Breast epithelium (tissue), 4 donors: ENCODE data around the gene KCMF1. TPM values are rescaled to one million over a fixed set of nuclear protein-coding genes. Genes with fewer than 3 reads are reported as not detected.

Experiments used
- DNase-seq, 2 donors: peaks; one replicate each; pipeline ENCODE4 v3.0.0-alpha.2; 2019; ENCODE audit warnings: low spot score in 2 of 2
- H3K27ac ChIP-seq, 2 donors: fragments of 200-600 bp; sonication (generic) in 1 of 2; one replicate each; pipeline ENCODE4 v1.5.1; 2016 to 2019; ENCODE audit warnings: mild to moderate bottlenecking in 1 of 2
- H3K27me3 ChIP-seq, 2 donors: fragments of 200-600 bp; sonication (generic) in 1 of 2; one replicate each; pipeline versions ENCODE4 v1.5.1 to v1.6.0; 2017 to 2019; ENCODE audit warnings: control low read depth in 1 of 2, mild to moderate bottlenecking in 1 of 2
- H3K36me3 ChIP-seq: fragments of 200-600 bp; one replicate; pipeline ENCODE4 v1.5.1; 2019
- H3K4me1 ChIP-seq, 2 donors: fragments of 200-600 bp; sonication (generic); one replicate each; pipeline ENCODE4 v1.5.1; 2016 to 2019; ENCODE audit warnings: control low read depth in 1 of 2
- H3K4me3 ChIP-seq, 3 donors: fragments of 200-600 bp; sonication (generic); 1 replicate in 2 of 3; 2 replicates in 1 of 3; pipeline ENCODE4 v1.5.1; 2016 to 2019; ENCODE audit warnings: mild to moderate bottlenecking in 3 of 3, moderate library complexity in 2 of 3
- H3K9me3 ChIP-seq, 2 donors: fragments of 200-600 bp; sonication (generic) in 1 of 2; one replicate each; pipeline ENCODE4 v1.5.1; 2016 to 2019; ENCODE audit warnings: control low read depth in 1 of 2
- CTCF ChIP-seq, 3 donors: fragments of 450-650 bp; IDR thresholded peaks; one replicate each; pipeline ENCODE4 v1.5.1; 2016 to 2017; ENCODE audit warnings: antibody characterized with exemption in 3 of 3, mild to moderate bottlenecking in 3 of 3, moderate library complexity in 3 of 3
- POLR2A ChIP-seq: fragments of 450-650 bp; IDR thresholded peaks from one replicate; pipeline ENCODE4 v1.6.1; 2016; ENCODE audit warnings: antibody characterized with exemption, mild to moderate bottlenecking, moderate library complexity
- POLR2AphosphoS5 ChIP-seq, 3 donors: sonication (generic); formaldehyde crosslinking; IDR thresholded peaks; one replicate each; pipeline ENCODE4 v1.6.1; 2017; ENCODE audit warnings: antibody characterized with exemption in 3 of 3
- intact Hi-C: fragments of 100-400 bp; cut with DNase I; formaldehyde crosslinking; loops from one replicate; pipeline ENCODE4 v1.15.1; 2023; ENCODE audit warnings: low total_unique reads
- total RNA-seq, 3 donors: library from RNA; depleted of rRNA; stranded (reverse); fragments of >200 nt; gene quantifications; one replicate each; pipeline ENCODE4 v1.1.0, GENCODE V29; 2016

Gene KCMF1
- total RNA-seq, 3 donors from 2014 or later: 35.7 to 68.6 (median 49.3) TPM

DNA sequence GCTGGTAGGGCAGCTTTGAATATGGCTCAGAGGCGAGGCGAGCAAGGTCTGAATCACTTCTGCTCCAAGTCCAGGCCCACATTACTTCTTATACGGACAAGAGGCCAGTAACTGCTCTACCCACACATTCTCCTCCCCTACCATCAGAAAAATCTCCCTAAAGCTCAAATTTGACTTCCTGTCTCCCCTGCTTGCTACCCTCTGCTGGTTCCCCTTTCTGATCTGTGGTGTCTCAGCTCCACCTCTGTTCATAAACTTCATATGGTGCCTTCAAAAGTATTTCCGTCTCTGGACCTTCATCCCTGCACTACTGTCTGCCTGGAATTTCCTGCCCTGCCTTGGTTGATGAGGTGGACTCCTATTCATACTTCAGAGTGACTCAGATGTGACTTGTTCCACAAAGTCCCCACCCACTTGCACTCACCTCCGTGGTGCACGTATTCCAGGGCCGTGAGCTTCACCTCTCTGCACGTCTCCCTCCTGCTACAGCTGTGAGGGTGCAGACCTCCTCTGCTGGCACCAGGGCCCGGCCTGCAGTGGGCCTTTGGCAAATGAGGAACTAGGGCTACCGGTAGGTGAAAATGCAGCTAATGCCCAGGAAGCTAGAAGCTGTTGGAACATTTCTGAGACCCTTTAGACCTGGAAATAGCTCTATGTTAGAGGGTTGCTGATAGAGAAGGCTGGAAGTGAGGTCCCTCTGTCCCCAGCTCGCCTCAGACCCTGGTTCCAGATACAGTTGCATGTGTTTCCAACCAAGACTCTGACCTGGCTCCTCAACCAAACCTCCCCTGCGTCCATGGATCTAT, 24.6 kb upstream of the KCMF1 start:
- intact Hi-C loops: no loop called here
- H3K9me3 ChIP-seq: no peaks in the 10 kb centered on the region
- no peaks in the 10 kb centered on the region for H3K4me1 ChIP-seq
- H3K36me3 ChIP-seq: no peaks in the 10 kb centered on the region
- TF ChIP-seq CTCF (IDR thresholded peaks at IDR 0.05) (no peak), POLR2AphosphoS5 (IDR thresholded peaks at IDR 0.05) (no peak), POLR2A (no peak)
- no peak overlapping the region for H3K4me3 ChIP-seq
- no peak overlapping the region for H3K27ac ChIP-seq
- no peaks in the 10 kb centered on the region for H3K27me3 ChIP-seq
- DNase-seq: no peak

GRCh38 chr2:84947010-84947593, 23.9 kb upstream of the KCMF1 start:
- Histone ChIP-seq H3K9me3 (no peaks in the 10 kb centered on the region), H3K4me3 (no peak overlapping the region), H3K36me3 (no peaks in the 10 kb centered on the region), H3K4me1 (no peaks in the 10 kb centered on the region), H3K27ac (no peak overlapping the region), H3K27me3 (no peaks in the 10 kb centered on the region)
- no peak for DNase-seq
- intact Hi-C loops: no loop called here
- no peak for TF ChIP-seq POLR2A
- TF ChIP-seq CTCF (IDR thresholded peaks at IDR 0.05): no peak
- TF ChIP-seq POLR2AphosphoS5 (IDR thresholded peaks at IDR 0.05): no peak

DNA sequence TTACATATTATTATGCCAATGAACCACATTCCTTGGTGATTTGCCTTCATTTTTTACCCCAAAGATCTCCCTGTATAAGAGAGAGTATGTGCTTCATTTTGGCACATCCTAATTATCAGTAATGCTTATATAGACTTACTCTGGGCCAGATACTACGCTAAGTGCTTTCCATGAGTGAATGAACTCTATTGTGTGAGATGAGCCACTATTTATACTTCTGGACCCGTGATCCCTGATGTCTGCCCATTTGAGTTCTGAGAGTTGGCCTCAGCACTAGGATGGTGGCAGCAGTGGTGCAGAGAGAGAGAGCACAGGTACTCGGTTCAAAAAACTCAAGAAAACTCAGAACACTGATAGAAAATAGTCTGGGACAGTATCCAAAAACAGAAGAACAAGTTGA, 17.4 kb upstream of the KCMF1 start:
- no peak overlapping the region for H3K4me3 ChIP-seq
- no peak overlapping the region for H3K27ac ChIP-seq
- TF ChIP-seq POLR2A (no peak), CTCF (IDR thresholded peaks at IDR 0.05) (no peak), POLR2AphosphoS5 (IDR thresholded peaks at IDR 0.05) (no peak)
- no peak for DNase-seq
- H3K9me3 ChIP-seq: no peaks in the 10 kb centered on the region
- H3K36me3 ChIP-seq: no peaks in the 10 kb centered on the region
- intact Hi-C loops: no loop called here
- no peaks in the 10 kb centered on the region for H3K27me3 ChIP-seq
- H3K4me1 ChIP-seq: peaks cover 0 to 3% of the 10 kb centered on the region in 2 donors

DNA sequence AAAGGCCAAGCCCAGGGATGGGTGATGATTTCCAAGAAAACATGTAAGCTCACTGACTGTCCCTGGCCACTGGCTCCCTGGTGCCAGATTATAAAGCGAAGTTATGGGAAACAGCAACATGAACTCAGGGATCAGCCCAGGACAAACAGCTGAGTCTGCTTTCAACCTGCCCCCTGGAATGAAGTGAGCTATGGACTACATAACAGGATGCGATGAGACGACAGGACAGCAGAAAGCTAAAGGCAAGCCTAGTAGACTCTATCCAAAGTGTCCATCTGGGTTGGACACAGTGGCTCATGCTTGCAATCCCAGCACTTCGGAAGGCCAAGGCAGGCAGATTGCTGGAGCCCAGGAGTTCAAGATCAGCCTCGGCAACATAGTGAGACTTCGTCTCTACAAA, 16.6 kb upstream of the KCMF1 start:
- peaks cover 0 to 3% of the 10 kb centered on the region in 2 donors for H3K4me1 ChIP-seq
- H3K4me3 ChIP-seq: no peak overlapping the region
- no peaks in the 10 kb centered on the region for H3K27me3 ChIP-seq
- no peaks in the 10 kb centered on the region for H3K9me3 ChIP-seq
- DNase-seq: no peak
- H3K27ac ChIP-seq: no peak overlapping the region
- no peaks in the 10 kb centered on the region for H3K36me3 ChIP-seq
- TF ChIP-seq CTCF (IDR thresholded peaks at IDR 0.05): no peak
- no peak for TF ChIP-seq POLR2AphosphoS5 (IDR thresholded peaks at IDR 0.05)
- TF ChIP-seq POLR2A: no peak
- intact Hi-C loops: no loop called here
